Tibial nerve (tissue), 4 donors: Measurements from ENCODE around the gene SPATA16. TPM values are rescaled to one million over a fixed set of nuclear protein-coding genes. Genes with fewer than 3 reads are reported as not detected.

Experiments used
- DNase-seq, 2 donors: peaks; one replicate each; pipeline ENCODE4 v3.0.0-alpha.2; 2019; ENCODE audit warnings: low spot score in 2 of 2
- H3K27ac ChIP-seq, 4 donors: fragments of 200-600 bp; sonication (generic) in 3 of 4; one replicate each; pipeline ENCODE4 v1.5.1; 2017 to 2019; ENCODE audit warnings: mild to moderate bottlenecking in 1 of 4
- H3K27me3 ChIP-seq, 2 donors: fragments of 200-600 bp; sonication (generic) in 1 of 2; one replicate each; pipeline versions ENCODE4 v1.5.1 to v1.6.0; 2017 to 2019
- H3K36me3 ChIP-seq, 3 donors: fragments of 200-600 bp; sonication (generic); one replicate each; pipeline ENCODE4 v1.5.1; 2018 to 2019
- H3K4me1 ChIP-seq, 4 donors: fragments of 200-600 bp; sonication (generic) in 3 of 4; one replicate each; pipeline ENCODE4 v1.5.1; 2017 to 2019
- H3K4me3 ChIP-seq, 4 donors: fragments of 200-600 bp; sonication (generic) in 3 of 4; one replicate each; pipeline ENCODE4 v1.5.1; 2017 to 2019; ENCODE audit warnings: mild to moderate bottlenecking in 1 of 4, moderate library complexity in 1 of 4
- H3K9me3 ChIP-seq, 4 donors: fragments of 200-600 bp; sonication (generic) in 3 of 4; one replicate each; pipeline ENCODE4 v1.5.1; 2017 to 2019
- CTCF ChIP-seq, 5 experiments: fragments of 200-600 bp in 3 of 5; fragments of 450-650 bp in 2 of 5; sonication (generic) in 3 of 5; IDR thresholded peaks; one replicate each; pipeline ENCODE4 v1.5.1; 2016 to 2019; ENCODE audit warnings: antibody characterized with exemption in 5 of 5, mild to moderate bottlenecking in 3 of 5, moderate library complexity in 2 of 5
- EP300 ChIP-seq, 2 donors: sonication (generic); formaldehyde crosslinking; IDR thresholded peaks; one replicate each; pipeline ENCODE4 v1.6.1; 2017; ENCODE audit warnings: antibody characterized with exemption in 2 of 2, mild to moderate bottlenecking in 1 of 2
- POLR2A ChIP-seq, 2 donors: fragments of 450-650 bp; IDR thresholded peaks; one replicate each; pipeline ENCODE4 v1.6.1; 2017; ENCODE audit warnings: antibody characterized with exemption in 2 of 2, mild to moderate bottlenecking in 2 of 2, moderate library complexity in 2 of 2
- WGBS, 2 donors: methylation state at CpG; one replicate each; pipeline ENCODE4 v1.1.5; 2018; 5-methylcytosine and 5-hydroxymethylcytosine counted together
- total RNA-seq, 4 donors: library from RNA; depleted of rRNA; stranded (reverse); fragments of >200 nt; gene quantifications; one replicate each; pipeline ENCODE4 v1.1.0, GENCODE V29; 2016

SPATA16 gene
- total RNA-seq, 4 donors from 2014 or later, result not detected

GRCh38 chr3:173006006-173006405, 135.0 kb downstream of the SPATA16 start:
- no peak for TF ChIP-seq POLR2A (IDR thresholded peaks at IDR 0.05)
- no peak for TF ChIP-seq EP300 (IDR thresholded peaks at IDR 0.05)
- no peak for TF ChIP-seq CTCF (IDR thresholded peaks at IDR 0.05)
- H3K36me3 ChIP-seq, result no peaks in the 10 kb centered on the region
- no peak overlapping the region for H3K4me3 ChIP-seq
- no peaks in the 10 kb centered on the region for H3K27me3 ChIP-seq
- peaks cover 0 to 2% (median 0%) of the 10 kb centered on the region in 4 donors for H3K9me3 ChIP-seq
- H3K4me1 ChIP-seq, result no peaks in the 10 kb centered on the region
- H3K27ac ChIP-seq, result no peak overlapping the region
- DNase-seq, result no peak

- Histone ChIP-seq H3K4me1 (no peaks in the 10 kb centered on the region), H3K9me3 (peaks cover 0 to 2% (median 0%) of the 10 kb centered on the region in 4 donors), H3K4me3 (no peak overlapping the region), H3K36me3 (no peaks in the 10 kb centered on the region), H3K27me3 (no peaks in the 10 kb centered on the region), H3K27ac (no peak overlapping the region)
- TF ChIP-seq EP300 (IDR thresholded peaks at IDR 0.05), result no peak
- TF ChIP-seq CTCF (IDR thresholded peaks at IDR 0.05), result no peak
- TF ChIP-seq POLR2A (IDR thresholded peaks at IDR 0.05), result no peak
- 85 to 86% methylated on average over 6 of the region's 6 CpGs for WGBS, 2 donors
- DNase-seq, result no peak
Observed at GRCh38 chr3:173004681-173005080, 136.4 kb downstream of the SPATA16 start.

GRCh38 chr3:173003956-173004355, 137.1 kb downstream of the SPATA16 start:
- DNase-seq, result no peak
- no peaks in the 10 kb centered on the region for H3K36me3 ChIP-seq
- WGBS, 2 donors, result 82 to 89% methylated on average over 3 of the region's 3 CpGs
- H3K9me3 ChIP-seq, result peaks cover 0 to 2% (median 0%) of the 10 kb centered on the region in 4 donors
- no peak overlapping the region for H3K27ac ChIP-seq
- H3K27me3 ChIP-seq, result no peaks in the 10 kb centered on the region
- H3K4me1 ChIP-seq, result no peaks in the 10 kb centered on the region
- H3K4me3 ChIP-seq, result no peak overlapping the region
- TF ChIP-seq POLR2A (IDR thresholded peaks at IDR 0.05) (no peak), EP300 (IDR thresholded peaks at IDR 0.05) (no peak), CTCF (IDR thresholded peaks at IDR 0.05) (no peak)

GRCh38 chr3:173003471-173003870, 137.6 kb downstream of the SPATA16 start:
- no peaks in the 10 kb centered on the region for H3K36me3 ChIP-seq
- WGBS, 2 donors, result 84 to 91% methylated on average over 2 of the region's 2 CpGs
- no peaks in the 10 kb centered on the region for H3K4me1 ChIP-seq
- no peak overlapping the region for H3K27ac ChIP-seq
- peaks cover 0 to 2% (median 0%) of the 10 kb centered on the region in 4 donors for H3K9me3 ChIP-seq
- TF ChIP-seq POLR2A (IDR thresholded peaks at IDR 0.05) (no peak), EP300 (IDR thresholded peaks at IDR 0.05) (no peak), CTCF (IDR thresholded peaks at IDR 0.05) (no peak)
- no peaks in the 10 kb centered on the region for H3K27me3 ChIP-seq
- H3K4me3 ChIP-seq, result no peak overlapping the region
- DNase-seq, result no peak

GRCh38 chr3:173001622-173002021, 139.4 kb downstream of the SPATA16 start:
- DNase-seq, result no peak
- H3K36me3 ChIP-seq, result no peaks in the 10 kb centered on the region
- no peak for TF ChIP-seq EP300 (IDR thresholded peaks at IDR 0.05)
- no peak for TF ChIP-seq POLR2A (IDR thresholded peaks at IDR 0.05)
- no peak for TF ChIP-seq CTCF (IDR thresholded peaks at IDR 0.05)
- H3K27ac ChIP-seq, result no peak overlapping the region
- no peaks in the 10 kb centered on the region for H3K27me3 ChIP-seq
- no peaks in the 10 kb centered on the region for H3K4me1 ChIP-seq
- peaks cover 0 to 2% (median 0%) of the 10 kb centered on the region in 4 donors for H3K9me3 ChIP-seq
- H3K4me3 ChIP-seq, result no peak overlapping the region
